Uterus (tissue), 4 donors: ENCODE results near the gene MBTPS1. TPM values are rescaled to one million over a fixed set of nuclear protein-coding genes. Genes with fewer than 3 reads are reported as not detected.

Experiments
- DNase-seq, 2 donors: peaks; one replicate each; pipeline ENCODE4 v3.0.0-alpha.2; 2019 to 2020
- H3K27ac ChIP-seq, 2 donors: fragments of 200-600 bp; sonication (generic); 1 replicate in 1 of 2; 2 replicates in 1 of 2; pipeline ENCODE4 v1.5.1; 2016 to 2018
- H3K27me3 ChIP-seq, 2 donors: fragments of 200-600 bp; sonication (generic); one replicate each; pipeline ENCODE4 v1.5.1; 2018 to 2019; ENCODE audit warnings: control low read depth in 1 of 2
- H3K36me3 ChIP-seq, 2 donors: fragments of 200-600 bp; sonication (generic); one replicate each; pipeline ENCODE4 v1.5.1; 2019; ENCODE audit warnings: control low read depth in 1 of 2
- H3K4me1 ChIP-seq, 2 donors: fragments of 200-600 bp; sonication (generic); one replicate each; pipeline ENCODE4 v1.5.1; 2018 to 2019; ENCODE audit warnings: control low read depth in 1 of 2
- H3K4me3 ChIP-seq, 2 donors: fragments of 200-600 bp; sonication (generic); 1 replicate in 1 of 2; 2 replicates in 1 of 2; pipeline ENCODE4 v1.5.1; 2018 to 2019; ENCODE audit warnings: mild to moderate bottlenecking in 1 of 2
- H3K9me3 ChIP-seq, 2 donors: fragments of 200-600 bp; sonication (generic); one replicate each; pipeline ENCODE4 v1.5.1; 2019; ENCODE audit warnings: control low read depth in 1 of 2
- CTCF ChIP-seq, 4 experiments: fragments of 200-600 bp in 2 of 4; fragments of 450-650 bp in 2 of 4; sonication (generic) in 2 of 4; IDR thresholded peaks; one replicate each; pipeline ENCODE4 v1.5.1; 2016 to 2019; ENCODE audit warnings: antibody characterized with exemption in 4 of 4, mild to moderate bottlenecking in 2 of 4, moderate library complexity in 1 of 4
- POLR2A ChIP-seq, 2 donors: fragments of 450-650 bp; IDR thresholded peaks; one replicate each; pipeline ENCODE4 v1.6.1; 2016; ENCODE audit warnings: antibody characterized with exemption in 2 of 2, mild to moderate bottlenecking in 1 of 2, moderate library complexity in 1 of 2
- intact Hi-C: fragments of 100-400 bp; cut with DNase I; formaldehyde crosslinking; loops from one replicate; pipeline ENCODE4 v1.15.1; 2023; ENCODE audit warnings: low total_unique reads
- total RNA-seq, 4 donors: library from RNA; depleted of rRNA in 3 of 4; stranded (reverse); fragments of >200 nt in 3 of 4; gene quantifications; one replicate each; pipeline versions ENCODE4 v1.1.0 to v1.2.4, GENCODE V29; 2014 to 2023
- donor health status: DM: yes; HTN: yes; CAD: no.

Gene MBTPS1
- total RNA-seq, 4 donors from 2014 or later: 63.0 to 162 (median 112) TPM

DNA sequence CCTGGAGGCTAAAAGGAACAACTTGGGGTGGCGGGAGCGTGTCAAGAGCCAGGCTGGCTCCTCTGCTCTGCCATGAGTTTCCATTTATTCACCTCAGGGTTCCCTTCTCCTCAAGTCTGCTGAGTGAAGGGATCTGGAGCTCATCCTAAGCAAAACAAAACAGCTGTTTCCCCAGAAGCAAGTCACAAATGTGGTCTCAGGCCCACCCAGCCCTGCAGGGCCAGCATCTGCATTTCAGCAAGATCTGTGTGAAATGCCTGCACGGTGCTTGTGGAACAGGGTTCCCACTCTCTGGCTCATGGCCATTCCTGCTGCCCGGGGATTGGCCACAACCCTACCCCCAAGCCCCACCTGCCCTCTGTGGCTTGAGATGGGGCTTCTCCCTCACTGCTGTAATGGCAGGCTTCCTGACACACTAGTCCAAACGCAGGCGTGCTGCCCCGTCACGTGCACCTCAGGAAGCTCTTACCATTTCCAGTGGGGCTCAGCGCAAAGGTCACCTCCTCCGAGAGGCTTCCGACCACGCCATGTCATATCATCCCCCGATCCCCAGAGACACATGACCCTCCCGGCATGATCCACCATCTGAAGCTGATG lies 76.4 kb downstream of the MBTPS1 start:
- Histone ChIP-seq H3K27ac (no peak overlapping the region), H3K9me3 (no peaks in the 10 kb centered on the region), H3K36me3 (no peaks in the 10 kb centered on the region), H3K27me3 (no peaks in the 10 kb centered on the region), H3K4me1 (no peaks in the 10 kb centered on the region), H3K4me3 (no peak overlapping the region)
- no peak for DNase-seq
- intact Hi-C loops: no loop called here
- TF ChIP-seq POLR2A (IDR thresholded peaks at IDR 0.05) (no peak), CTCF (IDR thresholded peaks at IDR 0.05) (no peak)

GRCh38 chr16:84039696-84040095 lies 77.0 kb downstream of the MBTPS1 start:
- H3K9me3 ChIP-seq: no peaks in the 10 kb centered on the region
- no peaks in the 10 kb centered on the region for H3K27me3 ChIP-seq
- TF ChIP-seq POLR2A (IDR thresholded peaks at IDR 0.05) (no peak), CTCF (IDR thresholded peaks at IDR 0.05) (no peak)
- DNase-seq: no peak
- H3K4me3 ChIP-seq: no peak overlapping the region
- intact Hi-C loops: no loop called here
- no peaks in the 10 kb centered on the region for H3K36me3 ChIP-seq
- H3K27ac ChIP-seq: no peak overlapping the region
- H3K4me1 ChIP-seq: no peaks in the 10 kb centered on the region

DNA sequence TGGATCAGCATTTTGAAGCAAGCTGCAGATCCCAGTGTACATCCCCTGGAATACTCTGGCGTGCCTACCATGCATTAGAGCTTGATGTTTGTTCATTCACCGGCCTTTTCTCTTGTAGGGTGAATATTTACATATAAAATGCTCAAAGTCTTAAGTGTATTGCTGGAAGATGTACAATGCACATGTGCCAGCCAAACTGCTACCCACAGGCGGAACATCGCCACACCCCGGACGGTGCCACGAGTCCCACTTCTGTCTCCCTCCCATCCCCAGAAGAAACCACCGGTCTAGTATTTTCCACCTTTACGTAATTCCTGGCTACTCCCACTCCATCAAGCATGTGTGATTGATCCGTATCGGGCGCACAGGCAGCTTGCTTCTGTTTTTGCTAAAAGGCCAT lies 78.3 kb downstream of the MBTPS1 start:
- DNase-seq: no peak
- H3K27ac ChIP-seq: no peak overlapping the region
- no peaks in the 10 kb centered on the region for H3K9me3 ChIP-seq
- TF ChIP-seq CTCF (IDR thresholded peaks at IDR 0.05) (no peak), POLR2A (IDR thresholded peaks at IDR 0.05) (no peak)
- H3K27me3 ChIP-seq: no peaks in the 10 kb centered on the region
- H3K4me3 ChIP-seq: no peak overlapping the region
- H3K4me1 ChIP-seq: no peaks in the 10 kb centered on the region
- no peaks in the 10 kb centered on the region for H3K36me3 ChIP-seq
- intact Hi-C loops: no loop called here

DNA sequence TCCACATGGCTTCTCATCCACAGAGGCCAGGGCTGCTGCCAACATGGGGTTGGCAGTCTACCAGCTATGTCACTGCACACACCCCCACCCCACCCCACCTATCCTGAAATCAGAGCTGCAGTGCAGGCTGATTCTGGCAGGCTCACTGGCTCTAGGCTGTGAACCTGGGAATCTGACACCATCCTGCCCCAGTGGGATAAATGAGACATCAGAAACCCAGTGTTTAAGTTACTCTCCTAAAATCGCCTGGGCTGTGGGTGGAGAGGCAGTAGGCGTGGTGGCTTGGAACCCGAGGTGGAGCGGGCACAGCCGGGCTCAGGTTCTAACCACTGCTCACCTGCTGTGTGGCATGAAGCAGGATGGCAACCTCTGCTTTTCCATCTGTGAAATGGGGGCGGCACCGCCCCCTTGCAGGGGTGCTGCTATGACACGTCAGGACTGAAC lies 79.7 kb downstream of the MBTPS1 start:
- Histone ChIP-seq H3K9me3 (no peaks in the 10 kb centered on the region), H3K27me3 (no peaks in the 10 kb centered on the region), H3K27ac (no peak overlapping the region), H3K4me1 (no peaks in the 10 kb centered on the region), H3K36me3 (no peaks in the 10 kb centered on the region), H3K4me3 (no peak overlapping the region)
- TF ChIP-seq POLR2A (IDR thresholded peaks at IDR 0.05): no peak
- intact Hi-C loops: no loop called here
- no peak for DNase-seq

DNA sequence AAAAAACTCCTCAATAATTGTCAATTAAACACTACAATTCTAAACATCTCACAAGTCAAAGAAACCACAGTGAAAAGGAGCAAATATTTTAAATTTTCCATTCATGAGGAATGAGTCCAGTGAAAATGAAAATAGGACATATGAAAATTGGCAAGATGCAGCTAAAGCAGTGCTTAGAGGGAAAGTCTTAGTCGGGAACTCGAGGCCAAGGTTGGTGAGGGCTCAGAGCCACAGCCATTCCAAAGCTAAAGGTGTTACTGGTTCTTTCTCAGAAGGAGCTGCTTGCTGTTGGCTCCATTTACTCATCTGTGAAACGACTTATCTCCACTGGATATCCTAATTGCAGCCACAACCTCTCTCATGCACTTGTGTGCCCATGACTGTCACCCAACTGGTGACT lies 80.6 kb downstream of the MBTPS1 start:
- H3K4me3 ChIP-seq: no peak overlapping the region
- H3K27ac ChIP-seq: no peak overlapping the region
- H3K36me3 ChIP-seq: no peaks in the 10 kb centered on the region
- H3K9me3 ChIP-seq: no peaks in the 10 kb centered on the region
- intact Hi-C loops: no loop called here
- H3K27me3 ChIP-seq: no peaks in the 10 kb centered on the region
- no peak for TF ChIP-seq POLR2A (IDR thresholded peaks at IDR 0.05)
- TF ChIP-seq CTCF (IDR thresholded peaks at IDR 0.05): no peak
- DNase-seq: no peak
- H3K4me1 ChIP-seq: no peaks in the 10 kb centered on the region

DNA sequence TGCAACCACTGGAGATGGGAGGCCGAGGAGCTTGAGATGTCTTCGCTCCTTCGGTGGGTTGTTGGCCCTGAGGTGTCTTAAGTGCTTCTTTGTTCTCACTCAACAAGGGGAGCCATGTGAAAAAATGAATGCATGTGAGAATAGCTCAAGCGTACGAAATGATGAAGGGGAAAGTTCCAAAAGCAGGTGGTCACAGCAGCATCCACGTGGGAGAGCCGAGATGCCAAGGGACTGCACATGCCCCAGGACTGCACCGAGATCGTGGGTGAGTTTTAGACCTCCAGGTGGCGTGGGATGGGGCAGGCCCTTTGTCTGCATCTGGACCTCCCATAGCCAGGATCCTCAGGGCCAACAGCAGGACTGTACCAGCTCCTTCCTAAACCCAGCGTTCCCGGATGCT lies 82.2 kb downstream of the MBTPS1 start:
- TF ChIP-seq CTCF (IDR thresholded peaks at IDR 0.05) (no peak), POLR2A (IDR thresholded peaks at IDR 0.05) (no peak)
- H3K36me3 ChIP-seq: no peaks in the 10 kb centered on the region

More for the DNA sequence above, 82.2 kb downstream of the MBTPS1 start:
- no peaks in the 10 kb centered on the region for H3K4me1 ChIP-seq
- H3K27ac ChIP-seq: no peak overlapping the region
- no peak for DNase-seq
- H3K27me3 ChIP-seq: no peaks in the 10 kb centered on the region
- H3K9me3 ChIP-seq: no peaks in the 10 kb centered on the region
- intact Hi-C loops: no loop called here
- H3K4me3 ChIP-seq: no peak overlapping the region
